Kasumi-1 (cell line): ENCODE data around the gene WWOX.

ENCODE experiments used
- DNase-seq, 2 experiments: peaks; one replicate each; lab custom pipeline; 2025; lab: John Stamatoyannopoulos, UW

Gene WWOX

GRCh38 chr16:78146807-78147206 is 47.4 kb downstream of the WWOX start:
- no peak for DNase-seq

DNA sequence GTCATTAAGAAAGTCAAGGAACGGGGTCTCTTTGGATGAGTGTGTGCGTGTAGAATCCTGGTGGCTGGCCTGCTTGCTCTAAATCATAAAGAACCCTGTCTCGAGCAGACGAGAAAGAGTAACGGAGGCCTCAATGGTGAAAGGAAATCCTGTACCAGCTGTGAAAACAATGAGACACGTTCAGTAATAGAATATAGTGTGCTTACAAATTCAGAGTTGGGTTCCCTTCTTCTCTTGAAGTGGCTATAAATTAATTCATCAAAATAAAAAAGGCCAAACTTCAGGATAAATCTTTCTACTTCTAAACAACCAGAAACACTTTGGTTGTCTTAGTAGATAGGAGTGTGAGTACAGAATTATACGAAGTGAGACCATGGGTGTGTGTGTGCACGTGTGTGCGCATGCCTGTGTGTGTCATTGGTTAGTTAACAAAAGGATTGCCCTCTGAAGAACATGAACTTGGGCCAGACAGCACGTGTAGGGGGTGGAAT is 48.5 kb downstream of the WWOX start:
- no peak for DNase-seq

GRCh38 chr16:78150233-78150632 is 50.8 kb downstream of the WWOX start:
- DNase-seq = no peak

DNA sequence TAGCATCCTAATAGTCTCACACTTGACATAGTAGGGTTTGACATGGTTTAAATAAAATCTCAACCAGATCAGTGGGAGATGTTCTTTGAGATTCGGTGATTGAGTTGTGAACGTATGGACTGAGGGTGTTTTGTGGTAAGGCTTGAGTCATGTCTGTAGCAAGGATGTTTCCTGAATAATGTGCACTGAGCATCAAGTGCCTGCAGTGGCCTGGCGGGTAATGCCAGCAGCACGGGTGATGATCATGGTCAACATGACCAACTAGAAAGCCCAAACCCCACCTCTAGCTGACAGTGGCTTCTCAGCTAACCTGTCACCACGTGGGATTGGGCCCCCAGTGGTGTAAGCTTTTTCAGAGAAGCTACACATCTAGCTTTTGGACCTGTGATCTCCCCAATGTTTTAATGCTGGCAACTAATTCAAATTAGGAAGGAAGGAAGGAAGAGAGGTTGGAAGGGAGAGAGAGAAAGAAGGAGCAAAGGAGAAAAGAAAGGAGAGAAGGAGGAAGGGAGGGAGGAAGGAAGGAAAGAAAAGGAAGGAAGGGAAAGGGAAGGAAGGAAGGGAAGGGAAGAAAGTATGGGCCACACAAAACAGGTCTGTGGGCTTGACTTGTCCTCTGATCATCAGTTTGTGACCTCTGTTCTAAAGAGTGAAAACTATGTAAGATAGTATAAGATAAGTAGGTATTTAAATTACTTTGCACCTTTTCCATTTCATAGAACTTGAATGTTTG is 55.4 kb downstream of the WWOX start:
- DNase-seq = peak in 1 of 2 experiments; percentile 2

- DNase-seq = no peak
Measured at GRCh38 chr16:78155791-78156345, 56.4 kb downstream of the WWOX start.

GRCh38 chr16:78161023-78161729 is 61.7 kb downstream of the WWOX start:
- DNase-seq = no peak

DNA sequence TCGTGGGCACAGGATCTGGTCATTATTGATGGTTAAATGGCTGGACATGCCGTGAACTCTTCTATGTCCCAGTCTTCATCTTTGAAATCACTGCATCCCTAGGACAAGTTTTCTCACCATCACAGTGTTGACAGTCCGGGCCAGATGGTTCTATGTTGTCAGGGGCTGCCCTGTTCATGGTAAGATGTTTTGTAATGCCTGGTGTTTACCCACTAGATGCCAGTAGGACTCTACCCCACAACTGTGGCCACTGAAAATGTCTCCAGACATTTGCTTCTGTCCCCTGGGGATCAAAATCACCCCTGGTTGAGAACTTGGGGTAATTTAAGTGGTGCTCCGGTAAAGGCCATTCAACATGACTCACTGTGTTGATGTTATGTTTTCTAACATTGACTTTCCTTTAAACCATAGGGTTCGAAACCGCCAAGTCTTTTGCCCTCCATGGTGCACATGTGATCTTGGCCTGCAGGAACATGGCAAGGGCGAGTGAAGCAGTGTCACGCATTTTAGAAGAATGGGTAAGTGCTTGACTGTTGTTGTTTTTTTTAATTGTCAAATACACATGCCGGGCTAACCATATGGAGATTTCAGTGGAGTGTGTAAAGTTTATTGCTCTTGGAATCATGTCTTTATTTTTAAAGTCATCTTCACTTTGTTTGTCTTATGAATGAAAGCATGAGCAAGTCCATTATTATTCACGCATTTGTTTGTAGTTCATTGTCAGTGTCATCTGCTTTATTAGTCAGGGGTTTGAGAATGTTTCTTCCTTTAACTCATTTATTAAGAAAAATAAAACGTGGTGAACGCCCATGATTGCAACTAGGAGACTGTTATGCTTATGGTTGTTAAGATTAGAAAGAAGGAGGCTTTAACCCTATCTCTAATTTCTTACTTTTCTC is 64.6 kb downstream of the WWOX start:
- no peak for DNase-seq

GRCh38 chr16:78170494-78170933 is 71.1 kb downstream of the WWOX start:
- DNase-seq = no peak

GRCh38 chr16:78175287-78175686 is 75.8 kb downstream of the WWOX start:
- no peak for DNase-seq

GRCh38 chr16:78176435-78176834 is 77.0 kb downstream of the WWOX start:
- no peak for DNase-seq

- no peak for DNase-seq
Measured at GRCh38 chr16:78177218-78177617, 77.8 kb downstream of the WWOX start.

GRCh38 chr16:78177987-78178386 is 78.5 kb downstream of the WWOX start:
- peak; percentile 27 to 41 for DNase-seq

DNA sequence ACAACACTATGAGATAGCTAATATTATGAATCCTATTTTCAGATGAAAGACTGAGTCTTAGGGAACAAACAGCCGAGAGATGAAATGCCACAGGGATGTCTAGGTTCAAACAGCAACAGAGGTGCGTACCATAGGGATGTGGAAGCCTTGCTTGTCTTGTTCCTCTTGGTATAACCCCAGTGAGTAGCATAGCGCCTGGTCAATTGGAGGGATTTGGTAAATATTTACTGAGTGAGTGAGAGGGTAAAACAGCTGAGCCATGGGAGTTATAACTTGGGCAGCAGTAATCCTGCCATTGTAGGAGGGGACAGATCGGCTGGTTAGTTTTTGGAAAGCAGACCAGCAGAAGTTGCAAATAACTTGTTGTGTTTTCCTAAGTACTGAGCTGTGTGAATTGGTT is 80.2 kb downstream of the WWOX start:
- DNase-seq = no peak

DNA sequence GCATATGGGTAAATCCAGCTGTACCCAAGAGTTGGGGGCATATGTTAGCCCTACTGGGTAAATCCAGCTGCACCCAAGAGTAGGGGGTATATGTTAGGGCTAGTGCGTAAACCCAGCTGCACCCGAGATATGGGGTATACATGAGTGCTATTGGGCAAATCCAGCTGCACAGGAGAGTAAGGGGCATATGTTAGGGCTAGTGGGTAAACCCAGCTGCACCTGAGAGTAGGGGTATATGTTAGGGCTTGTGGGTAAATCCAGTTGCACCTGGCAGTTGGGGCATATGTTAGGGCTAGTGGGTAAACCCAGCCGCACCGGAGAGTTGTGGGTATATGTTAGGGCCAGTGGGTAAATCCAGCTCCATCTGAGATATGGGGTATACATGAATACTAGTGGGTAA is 80.9 kb downstream of the WWOX start:
- no peak for DNase-seq

- no peak for DNase-seq
Measured at GRCh38 chr16:78183437-78184237, 84.2 kb downstream of the WWOX start.

DNA sequence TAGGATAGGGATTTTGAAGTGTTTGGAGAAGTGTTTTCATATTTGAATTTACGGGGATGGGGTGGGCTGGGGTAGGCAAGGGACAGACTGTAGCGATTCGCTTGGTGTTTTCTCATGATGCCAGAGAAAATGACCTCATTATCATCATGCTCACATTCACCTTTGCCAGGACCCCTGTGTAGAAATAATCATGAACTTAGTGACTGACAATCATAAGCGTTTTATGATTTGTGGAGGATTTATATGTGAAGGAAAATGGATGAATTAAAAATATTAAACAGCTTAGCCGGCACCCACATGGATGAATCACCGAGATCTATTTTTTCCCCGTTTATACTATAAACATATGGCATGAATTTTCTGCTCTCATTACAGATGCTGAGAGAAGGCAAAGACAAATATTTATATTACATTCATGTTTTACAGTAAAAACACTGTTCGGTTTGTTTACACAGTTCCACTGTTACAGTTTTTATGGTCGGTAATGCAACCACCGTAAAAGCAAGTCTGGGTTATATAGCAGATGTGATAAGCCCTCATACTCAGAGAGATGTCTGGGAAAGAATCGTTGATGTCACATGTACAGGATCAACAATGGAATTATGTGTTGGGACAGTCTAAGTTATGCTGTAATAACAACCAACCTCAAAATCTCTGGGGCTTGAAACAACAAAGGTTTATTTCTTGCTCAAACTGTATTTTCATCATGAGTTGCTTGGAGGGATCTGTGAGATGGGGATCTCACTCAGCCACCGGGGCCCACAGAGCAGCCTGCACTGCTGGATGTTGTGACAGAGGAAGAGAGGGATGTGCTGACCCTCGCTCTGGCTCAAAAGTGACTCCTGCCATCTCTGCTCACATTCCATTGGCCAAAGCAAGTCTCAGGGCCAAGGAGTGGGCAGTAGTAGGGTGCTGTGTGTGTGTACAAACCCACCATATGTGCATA is 85.1 kb downstream of the WWOX start:
- DNase-seq = no peak

GRCh38 chr16:78189121-78189520 is 89.7 kb downstream of the WWOX start:
- no peak for DNase-seq

GRCh38 chr16:78192734-78193488 is 93.5 kb downstream of the WWOX start:
- no peak for DNase-seq

- no peak for DNase-seq
Measured at GRCh38 chr16:78194948-78195347, 95.5 kb downstream of the WWOX start.
